NCI-H2227 (cell line): ENCODE results near the gene PAH.
A peak's percentile ranks its signal among the peaks of the same experiment; 100 is the strongest.

Experiments
- DNase-seq: peaks from one replicate; lab custom pipeline; 2025; ENCODE audit not compliant: unreplicated experiment; lab: John Stamatoyannopoulos, UW

PAH gene

GRCh38 chr12:102950950-102951619 is 34.0 kb upstream of the PAH start:
- no peak for DNase-seq

- no peak for DNase-seq
Observed at GRCh38 chr12:102950107-102950949, 33.3 kb upstream of the PAH start.

DNA sequence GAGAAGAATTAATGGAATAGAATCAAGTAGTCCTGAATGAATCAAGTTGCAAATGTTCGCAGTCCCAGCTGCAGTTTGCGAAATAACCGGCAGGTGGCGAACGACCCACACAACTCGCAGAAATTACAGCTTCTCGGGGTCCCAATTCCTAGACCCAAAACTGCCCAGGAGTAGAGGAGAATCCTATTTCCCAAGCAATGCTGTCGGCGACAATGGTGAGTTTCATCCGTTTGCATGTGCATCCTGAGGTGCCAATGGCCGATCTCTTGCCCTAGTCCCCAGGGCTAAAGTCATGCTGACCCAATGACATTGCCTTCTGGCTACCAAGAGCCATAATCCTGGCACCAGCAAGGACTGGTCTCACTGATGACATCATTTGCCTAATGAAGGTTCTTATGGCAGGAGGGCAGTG is 31.9 kb upstream of the PAH start:
- peak; percentile 80 for DNase-seq

- DNase-seq, result no peak
Observed at GRCh38 chr12:102946042-102946441, 29.0 kb upstream of the PAH start.

DNA sequence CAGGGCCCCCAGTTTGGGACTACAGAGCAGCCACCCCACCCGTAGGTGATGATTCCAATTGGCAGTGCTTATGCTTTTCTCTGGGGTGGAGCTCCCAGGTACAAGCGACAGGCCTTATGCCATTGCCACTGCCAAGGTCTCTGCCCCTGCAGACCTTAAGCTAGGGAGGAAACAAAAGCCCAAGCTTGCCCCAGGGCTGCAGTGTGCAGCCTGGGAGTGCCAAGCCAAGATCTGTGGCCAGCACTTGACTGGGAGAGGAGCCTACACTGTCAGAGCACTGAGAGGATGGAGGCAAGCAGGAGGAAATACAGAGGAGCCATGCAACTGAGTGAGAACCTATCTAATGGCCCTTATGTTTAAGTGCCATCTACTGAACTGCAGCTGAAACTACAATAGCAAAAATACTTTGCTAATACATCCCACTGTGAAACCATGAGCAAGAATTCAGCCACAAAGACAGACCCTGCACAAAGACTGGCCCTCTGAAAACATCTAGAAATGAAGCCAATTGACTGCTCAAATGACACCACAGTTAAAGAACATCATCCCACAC is 22.7 kb upstream of the PAH start:
- no peak for DNase-seq

GRCh38 chr12:102939059-102939458 is 22.0 kb upstream of the PAH start:
- no peak for DNase-seq

DNA sequence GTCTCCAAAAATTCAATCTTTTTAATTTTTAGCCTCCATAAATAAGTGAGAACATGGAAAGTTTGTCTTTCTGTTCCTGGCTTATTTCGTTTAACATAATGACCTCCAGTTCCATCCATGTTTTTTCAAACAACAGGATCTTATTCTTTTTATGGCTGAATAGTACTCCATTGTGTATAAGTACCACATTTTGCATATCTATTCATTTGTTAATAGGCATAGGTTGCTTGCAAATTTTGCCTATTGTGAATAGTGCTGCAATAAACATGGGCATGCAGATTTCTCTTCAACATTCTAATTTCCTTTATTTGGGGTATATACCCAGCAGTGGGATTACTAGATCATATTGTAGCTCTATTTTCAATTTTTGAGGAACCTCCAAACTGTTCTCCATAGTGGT is 16.1 kb upstream of the PAH start:
- no peak for DNase-seq

DNA sequence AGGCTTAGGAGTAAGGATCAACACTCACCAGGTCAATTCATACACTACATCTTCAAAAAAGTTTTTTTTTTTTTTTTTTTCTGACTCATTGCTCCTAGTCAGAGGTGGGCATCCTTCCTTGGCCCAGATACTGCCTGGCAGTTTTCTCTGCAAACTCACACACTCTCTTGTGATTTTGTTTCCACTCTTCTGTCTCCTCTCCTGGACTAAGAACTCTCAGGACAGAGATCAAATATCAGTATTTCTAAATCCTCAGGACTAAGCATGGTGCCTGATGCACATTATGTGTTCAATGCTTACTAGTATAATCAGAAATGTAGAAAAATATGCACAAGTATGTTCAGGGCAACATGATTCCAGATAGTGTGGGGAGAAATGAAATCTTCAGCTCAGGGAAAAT is 10.2 kb upstream of the PAH start:
- no peak for DNase-seq

- DNase-seq, result no peak
Observed at GRCh38 chr12:102921240-102921639, 4.2 kb upstream of the PAH start.

DNA sequence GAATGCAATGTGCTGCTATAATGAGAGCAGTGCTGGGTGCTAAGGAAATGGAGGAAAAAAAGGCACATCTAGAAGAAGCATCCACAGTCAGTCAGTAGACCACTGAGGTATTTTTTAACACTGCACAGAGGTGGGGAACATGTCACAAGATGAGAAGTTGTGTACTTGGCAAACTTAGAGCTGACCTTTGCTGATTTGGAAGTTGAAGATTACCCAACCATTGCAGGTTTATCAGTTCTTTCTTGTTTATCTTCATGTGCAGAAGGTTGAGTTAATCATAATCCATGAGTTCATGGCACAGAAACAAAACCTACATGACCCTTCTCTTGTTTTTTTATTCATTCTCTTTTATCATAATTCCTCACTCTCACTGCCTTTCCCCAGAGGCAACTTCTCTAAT is 3.2 kb upstream of the PAH start:
- DNase-seq, result no peak

- DNase-seq, result no peak
Observed at GRCh38 chr12:102918840-102919239, 1.8 kb upstream of the PAH start.

GRCh38 chr12:102916252-102917025 is 605 bp downstream of the PAH start:
- DNase-seq, result no peak

- DNase-seq, result no peak
Observed at GRCh38 chr12:102913453-102914226, 3.4 kb downstream of the PAH start.

DNA sequence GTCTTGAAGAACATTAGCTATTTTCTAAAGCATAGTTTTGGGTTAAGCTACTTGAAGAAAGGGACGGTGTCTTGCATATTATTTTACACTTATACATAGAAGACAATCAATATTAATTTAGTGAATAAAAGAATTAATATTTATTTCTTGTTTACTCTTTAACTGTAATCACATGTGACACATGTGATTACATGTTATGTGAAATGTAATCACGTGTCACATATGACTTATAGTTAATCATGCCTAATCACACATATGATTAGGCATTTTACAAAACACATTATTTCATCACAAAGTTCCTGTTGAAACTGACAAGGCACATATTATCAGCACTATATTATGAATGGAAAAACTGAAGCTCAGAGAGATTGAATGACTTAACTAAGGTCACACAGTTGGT is 4.8 kb downstream of the PAH start:
- DNase-seq, result no peak

DNA sequence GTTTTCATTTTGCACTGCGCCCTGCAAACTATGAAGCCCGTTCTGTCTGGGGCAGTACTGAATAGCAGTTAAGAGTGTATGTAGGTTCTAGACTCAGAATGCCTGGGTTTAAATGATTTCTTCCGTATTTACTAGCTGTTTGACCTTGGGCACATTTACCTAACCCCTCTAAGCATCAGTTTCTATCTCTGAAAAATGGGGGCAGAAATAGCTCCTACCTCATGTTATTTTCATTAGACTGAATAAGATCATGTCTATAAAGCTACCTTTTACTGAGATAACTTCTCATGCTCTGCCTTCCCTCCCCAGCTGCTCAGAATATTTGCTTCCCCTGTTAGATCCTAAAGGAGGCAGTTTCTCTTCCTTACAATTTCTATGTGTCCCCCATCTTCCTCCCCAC is 5.7 kb downstream of the PAH start:
- no peak for DNase-seq

DNA sequence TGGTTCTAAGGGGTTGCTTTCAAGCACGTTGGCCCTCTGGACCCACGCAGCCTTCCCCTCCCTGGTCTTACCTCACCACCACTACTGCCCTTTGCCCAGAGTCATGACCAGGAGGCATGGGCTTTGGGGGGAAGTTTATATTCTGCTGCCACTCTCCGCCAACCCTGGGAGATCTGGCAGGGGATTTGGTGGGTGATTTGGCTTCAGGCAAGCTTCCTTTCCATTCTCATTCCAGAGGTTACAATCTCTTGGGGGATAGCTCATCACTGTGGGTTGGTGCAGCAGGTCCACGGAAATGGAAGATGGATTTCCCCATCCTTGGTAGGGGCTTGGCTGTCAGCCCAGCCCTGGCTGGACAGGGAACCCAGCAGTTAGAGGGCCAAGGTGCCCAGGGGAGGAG is 6.3 kb downstream of the PAH start:
- no peak for DNase-seq

- no peak for DNase-seq
Observed at GRCh38 chr12:102910137-102910536, 6.9 kb downstream of the PAH start.

DNA sequence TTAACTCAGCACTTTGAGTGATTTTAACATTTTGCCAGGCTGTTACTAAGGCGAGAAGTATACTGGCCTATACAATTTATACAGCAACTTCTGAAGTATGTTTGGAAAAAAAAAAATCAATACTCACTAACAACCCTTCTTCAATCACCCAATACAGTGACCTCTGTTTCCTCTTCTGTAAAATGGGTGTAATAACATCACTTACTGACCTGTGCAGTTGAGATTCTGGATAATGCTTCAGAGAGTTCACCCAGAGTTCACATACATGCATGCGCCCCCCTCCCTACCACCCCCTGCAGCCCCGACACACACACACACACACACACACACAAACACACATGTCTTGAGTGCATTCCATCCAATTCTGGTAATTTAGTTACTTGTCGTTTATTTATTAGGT is 9.1 kb downstream of the PAH start:
- DNase-seq, result no peak

DNA sequence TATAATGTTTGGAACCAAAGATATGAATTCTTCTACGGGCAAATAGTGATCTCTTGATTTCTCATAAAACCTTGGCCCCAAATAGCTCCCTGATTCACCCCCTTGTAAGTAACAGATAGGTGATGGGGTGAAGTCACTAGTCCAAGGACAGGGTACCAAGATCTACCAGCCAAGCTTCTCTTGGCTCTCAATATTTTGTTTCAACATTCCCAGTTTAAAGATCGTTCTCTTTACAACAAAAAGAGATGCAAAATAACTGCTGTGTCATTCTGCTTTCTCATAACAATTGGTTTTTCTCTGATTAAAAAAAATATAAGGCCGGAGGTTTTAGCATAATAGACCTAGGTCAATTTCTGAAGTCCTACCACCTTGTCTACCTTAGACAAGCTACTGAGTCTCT is 11.8 kb downstream of the PAH start:
- no peak for DNase-seq

DNA sequence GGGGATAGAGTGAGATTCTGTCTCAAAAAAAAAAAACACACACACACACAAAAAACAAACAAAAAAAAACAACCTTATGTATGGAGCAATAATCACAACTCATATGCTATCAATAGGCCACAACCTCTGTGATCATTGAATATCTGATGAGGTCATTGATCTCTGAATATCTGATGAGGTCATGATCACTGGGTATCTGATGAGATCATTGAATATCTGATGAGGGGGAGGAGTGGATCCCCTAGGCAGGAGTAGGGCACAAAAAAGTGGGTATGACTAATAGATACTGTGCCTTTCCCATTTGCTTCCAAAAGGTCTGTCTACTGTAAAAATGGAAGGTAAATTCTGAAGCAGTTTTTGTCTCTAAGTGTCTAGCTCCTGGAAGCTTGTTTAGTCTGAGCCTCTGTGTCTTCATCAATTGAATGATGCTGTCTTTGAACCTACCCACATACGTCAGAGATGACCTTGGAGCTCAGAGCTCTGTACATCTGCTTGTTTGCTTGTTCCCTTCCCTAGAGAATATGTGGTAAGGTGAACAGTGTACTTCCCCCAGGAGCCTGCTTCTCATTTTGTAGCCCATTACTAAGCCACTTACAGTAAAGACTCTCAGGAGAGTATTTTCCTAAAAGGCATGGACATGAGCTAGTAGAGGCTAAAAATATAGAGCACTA is 13.6 kb downstream of the PAH start:
- DNase-seq, result no peak
